Naive thymus-derived CD8-positive, alpha-beta T cell (primary cell): ENCODE results near the gene APOB. TPM values are rescaled to one million over a fixed set of nuclear protein-coding genes. Genes with fewer than 3 reads are reported as not detected.

Experiments used
- ATAC-seq, 2 donors: fragments of 150-1000 bp; cut with Tn5 transposase in 1 of 2; sonication (Bioruptor Pico), chemical (Tn5 transposase) in 1 of 2; 1 replicate in 1 of 2; 2 replicates in 1 of 2; pipeline ENCODE4 v1.10.0; 2021; ENCODE audit warnings: mild to moderate bottlenecking in 2 of 2, moderate library complexity in 2 of 2
- POLR2A ChIA-PET: fragments of 350-600 bp; sonication (Branson Sonifier 250); formaldehyde crosslinking; loops from one replicate; lab custom pipeline; 2021; ENCODE audit warnings: antibody characterized with exemption; lab: Charles Lee
- DNase-seq, 10 donors: peaks; one replicate each; pipeline versions ENCODE4 v3.0.0 to v3.0.0-alpha.2; 2020 to 2022
- H3K27ac Mint-ChIP-seq, 10 donors: one replicate each; pipeline ENCODE4 v1.8.0; 2020 to 2022; ENCODE audit warnings: mild to moderate bottlenecking in 10 of 10, mixed read lengths in 10 of 10, moderate library complexity in 4 of 10, inconsistent platforms in 1 of 10
- H3K27me3 Mint-ChIP-seq, 5 donors: one replicate each; pipeline ENCODE4 v1.8.0; 2021 to 2022; ENCODE audit warnings: mixed read lengths in 5 of 5
- H3K36me3 Mint-ChIP-seq, 3 donors: one replicate each; pipeline ENCODE4 v1.8.0; 2020 to 2022; ENCODE audit warnings: mixed read lengths in 3 of 3, mild to moderate bottlenecking in 2 of 3, inconsistent platforms in 1 of 3
- H3K4me1 Mint-ChIP-seq, 4 donors: one replicate each; pipeline ENCODE4 v1.8.0; 2021 to 2022; ENCODE audit warnings: mixed read lengths in 4 of 4
- H3K4me3 Mint-ChIP-seq, 10 donors: one replicate each; pipeline ENCODE4 v1.8.0; 2020 to 2022; ENCODE audit warnings: mild to moderate bottlenecking in 10 of 10, mixed read lengths in 10 of 10, moderate library complexity in 6 of 10, inconsistent platforms in 1 of 10
- H3K9me3 Mint-ChIP-seq, 9 donors: one replicate each; pipeline ENCODE4 v1.8.0; 2020 to 2022; ENCODE audit warnings: mixed read lengths in 9 of 9, mild to moderate bottlenecking in 3 of 9, inconsistent platforms in 1 of 9, moderate library complexity in 1 of 9
- polyA plus RNA-seq, 3 donors: library from polyadenylated mRNA; unstranded; fragments of 300-500 nt; fragmentation: Illumina TruSeq; gene quantifications; one replicate each; pipeline ENCODE4 v1.2.3, GENCODE V29; 2021
- total RNA-seq, 8 experiments: library from RNA in 2 of 8; stranded (reverse) in 2 of 8; gene quantifications; one replicate each; pipeline ENCODE4 v1.2.3 and lab custom pipeline; 2021 to 2026

APOB gene
- total and polyA plus RNA-seq, 5 experiments from 2014 or later, result not detected

DNA sequence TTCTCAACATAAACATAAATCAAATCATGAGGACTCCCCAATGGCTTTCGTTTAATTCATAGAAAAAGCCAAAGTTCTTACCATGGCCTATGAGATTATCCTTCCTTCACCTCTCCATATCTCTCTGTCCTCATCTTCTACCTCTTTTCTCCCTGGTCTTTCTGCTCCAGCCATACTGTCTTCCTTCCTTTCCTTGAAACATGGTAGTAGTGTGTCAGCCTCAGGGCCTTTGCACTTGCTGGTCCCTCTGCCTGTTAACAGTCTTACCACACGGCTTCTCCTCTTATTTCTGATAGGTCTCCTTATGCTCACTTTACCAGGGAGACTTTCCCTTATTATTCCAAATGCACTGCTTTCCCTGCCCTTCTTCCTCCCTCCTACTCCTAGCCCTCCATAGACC is 25.6 kb downstream of the APOB start:
- POLR2A ChIA-PET, result no interaction called here
- Mint-ChIP-seq H3K4me3 (no peak overlapping the region), H3K27ac (no peak overlapping the region), H3K27me3 (peaks cover 8 to 19% (median 11%) of the 10 kb centered on the region in 5 donors), H3K4me1 (no peaks in the 10 kb centered on the region), H3K9me3 (peaks cover 0 to 7% (median 0%) of the 10 kb centered on the region in 9 donors), H3K36me3 (no peaks in the 10 kb centered on the region)
- DNase-seq, result no peak
- no peak for ATAC-seq

DNA sequence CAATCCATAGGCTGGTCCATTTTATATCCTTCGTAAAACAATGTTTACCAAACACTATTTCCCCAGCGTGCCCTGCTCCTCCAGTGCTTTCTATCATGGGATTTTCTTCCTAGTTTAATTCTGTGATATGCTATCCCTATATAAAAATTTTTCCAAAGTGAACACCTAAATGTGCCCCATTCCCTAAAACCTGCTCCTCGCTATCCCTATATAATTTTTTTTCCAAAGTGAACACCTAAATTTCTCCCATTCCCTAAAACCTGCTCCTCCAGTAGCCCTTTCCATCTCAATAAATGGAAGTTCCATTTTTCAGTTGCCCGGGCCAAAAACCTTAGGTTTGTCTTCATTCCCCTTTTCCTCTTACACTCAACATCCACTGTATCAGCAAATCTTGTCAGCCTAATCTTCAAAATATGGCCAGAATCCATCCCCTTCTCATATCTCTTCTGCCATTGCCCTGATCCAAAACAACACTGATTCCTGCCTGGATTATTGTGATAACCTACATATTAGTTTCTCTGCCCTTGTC is 26.1 kb downstream of the APOB start:
- ATAC-seq (no peak), DNase-seq (no peak)
- POLR2A ChIA-PET, result no interaction called here
- H3K27ac Mint-ChIP-seq, result no peak overlapping the region
- peaks cover 0 to 7% (median 0%) of the 10 kb centered on the region in 9 donors for H3K9me3 Mint-ChIP-seq
- no peak overlapping the region for H3K4me3 Mint-ChIP-seq
- H3K36me3 Mint-ChIP-seq, result no peaks in the 10 kb centered on the region
- peaks cover 9 to 19% (median 11%) of the 10 kb centered on the region in 5 donors for H3K27me3 Mint-ChIP-seq
- no peaks in the 10 kb centered on the region for H3K4me1 Mint-ChIP-seq

DNA sequence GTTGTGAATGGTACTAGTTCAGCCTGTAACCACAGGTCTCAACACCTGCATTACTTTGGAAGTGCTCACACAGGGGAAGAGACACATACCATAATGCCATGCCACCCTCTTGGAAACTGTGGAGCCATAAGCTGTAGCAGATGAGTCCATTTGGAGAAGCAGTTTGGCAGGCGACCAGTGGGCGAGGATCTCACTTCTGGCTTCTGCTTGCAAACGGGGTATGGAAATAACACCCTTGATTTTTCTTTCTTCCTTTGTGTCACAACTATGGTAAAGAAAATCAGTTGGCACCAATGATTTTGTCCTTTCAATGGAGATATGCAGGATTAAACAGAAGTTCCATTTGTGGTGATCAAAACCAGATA is 28.6 kb downstream of the APOB start:
- Mint-ChIP-seq H3K4me1 (no peaks in the 10 kb centered on the region), H3K27ac (no peak overlapping the region), H3K36me3 (no peaks in the 10 kb centered on the region), H3K4me3 (no peak overlapping the region), H3K27me3 (peaks cover 11 to 19% (median 15%) of the 10 kb centered on the region in 5 donors), H3K9me3 (peaks cover 0 to 7% (median 0%) of the 10 kb centered on the region in 9 donors)
- ATAC-seq (no peak), DNase-seq (no peak)
- POLR2A ChIA-PET, result no interaction called here

DNA sequence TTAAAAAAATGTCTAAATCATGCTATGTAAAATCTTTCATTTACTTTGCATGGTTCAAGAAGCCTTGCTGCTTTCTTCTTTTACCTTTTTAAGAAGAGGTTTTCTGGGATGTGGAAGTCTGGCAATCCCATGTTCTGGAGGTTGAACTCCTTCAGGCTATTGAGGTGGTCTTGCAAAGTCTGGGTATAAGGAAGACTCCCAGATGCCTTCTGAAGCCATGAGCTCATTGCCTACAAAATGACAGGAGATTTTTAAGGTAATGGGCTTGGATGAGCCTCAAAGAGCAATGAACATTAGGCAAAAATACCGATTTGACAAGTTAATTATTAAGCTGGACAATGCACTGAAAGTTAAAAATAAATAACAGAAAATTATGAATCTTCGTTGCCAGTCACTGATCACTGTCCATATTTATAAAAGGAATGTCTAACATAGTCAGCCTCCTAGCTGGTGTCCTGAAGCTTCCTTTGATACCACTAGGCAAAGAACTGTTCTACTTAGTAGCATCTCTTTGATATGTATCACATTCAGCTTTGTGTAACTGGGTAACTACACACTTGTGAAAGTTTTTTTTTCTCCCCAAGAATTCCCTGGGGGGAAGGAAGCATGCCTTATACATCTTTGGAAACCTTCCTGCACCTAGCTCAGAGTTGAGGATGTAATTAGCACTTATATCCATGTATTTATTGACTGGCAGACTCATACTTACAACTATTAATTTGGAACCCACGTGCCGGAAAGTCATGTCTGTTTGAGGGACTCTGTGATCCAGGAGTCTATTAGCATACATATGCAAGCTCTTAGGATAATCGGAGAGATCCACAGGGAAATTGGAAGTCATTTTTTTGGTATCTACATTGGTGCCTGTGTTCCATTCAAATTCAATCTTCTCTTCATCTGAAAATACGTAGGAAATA is 29.3 kb downstream of the APOB start:
- no peaks in the 10 kb centered on the region for H3K4me1 Mint-ChIP-seq
- no peaks in the 10 kb centered on the region for H3K36me3 Mint-ChIP-seq
- no peak overlapping the region for H3K4me3 Mint-ChIP-seq
- ATAC-seq (no peak), DNase-seq (no peak)
- no peak overlapping the region for H3K27ac Mint-ChIP-seq
- H3K9me3 Mint-ChIP-seq, result peaks cover 0 to 7% (median 0%) of the 10 kb centered on the region in 9 donors
- POLR2A ChIA-PET, result no interaction called here
- peaks cover 11 to 19% (median 15%) of the 10 kb centered on the region in 5 donors for H3K27me3 Mint-ChIP-seq

DNA sequence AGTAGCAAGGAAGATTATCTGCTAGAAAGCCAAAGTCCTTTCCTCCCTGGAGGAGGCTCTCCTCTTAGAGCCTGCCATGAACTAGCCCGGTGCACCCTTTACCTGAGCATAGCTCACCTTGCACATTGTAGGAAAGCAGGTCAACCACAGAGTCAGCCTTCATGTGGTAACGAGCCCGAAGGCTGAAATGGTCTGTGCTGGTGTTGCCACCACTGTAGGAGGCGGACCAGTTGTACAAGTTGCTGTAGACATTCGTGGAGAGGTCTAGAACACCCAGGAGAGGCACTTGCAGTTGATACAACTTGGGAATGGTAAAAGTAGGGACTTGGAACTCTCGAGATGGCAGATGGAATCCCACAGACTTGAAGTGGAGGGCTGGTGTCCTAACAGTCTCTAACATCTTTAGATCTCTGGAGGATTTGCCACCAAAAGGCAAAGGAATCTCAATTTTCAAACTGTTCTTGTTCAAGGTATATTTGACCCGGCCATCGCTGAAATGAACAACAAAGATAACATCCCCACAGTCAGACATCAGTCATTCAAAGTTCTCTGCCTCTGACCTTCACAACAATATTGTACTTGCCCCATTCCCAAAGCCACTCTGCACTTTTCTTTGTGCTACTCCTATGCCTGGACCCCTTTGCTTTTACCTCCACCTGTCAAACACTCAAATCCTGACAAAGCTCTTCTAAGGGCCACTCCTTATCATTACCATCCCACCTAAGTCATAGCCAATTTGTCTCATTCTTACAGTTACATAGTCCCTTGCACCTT is 30.6 kb downstream of the APOB start:
- H3K9me3 Mint-ChIP-seq, result peaks cover 0 to 3% (median 0%) of the 10 kb centered on the region in 9 donors
- POLR2A ChIA-PET, result no interaction called here
- H3K4me3 Mint-ChIP-seq, result no peak overlapping the region
- H3K36me3 Mint-ChIP-seq, result no peaks in the 10 kb centered on the region
- no peak overlapping the region for H3K27ac Mint-ChIP-seq
- H3K4me1 Mint-ChIP-seq, result no peaks in the 10 kb centered on the region
- no peak for ATAC-seq
- DNase-seq, result no peak
- peaks cover 7 to 18% (median 12%) of the 10 kb centered on the region in 5 donors for H3K27me3 Mint-ChIP-seq

DNA sequence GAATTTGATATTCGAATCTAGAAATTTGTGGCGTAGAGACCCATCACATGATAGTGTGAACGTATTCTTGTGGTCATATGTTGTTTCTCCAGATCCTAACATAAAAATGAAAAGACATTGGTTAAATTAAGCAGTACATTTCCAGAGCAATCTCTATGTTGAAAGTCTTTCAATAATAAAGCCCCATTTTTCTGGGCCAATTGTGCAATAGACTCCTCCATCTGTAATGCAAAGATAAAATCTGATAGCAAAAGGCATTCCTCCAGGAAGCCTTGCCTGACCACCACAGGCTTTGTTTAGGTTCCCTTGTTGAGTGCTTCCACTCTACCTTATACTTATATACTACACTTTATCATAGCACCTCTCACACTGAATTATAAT is 31.3 kb downstream of the APOB start:
- Mint-ChIP-seq H3K9me3 (peaks cover 0 to 2% (median 0%) of the 10 kb centered on the region in 9 donors), H3K27ac (no peak overlapping the region), H3K27me3 (peaks cover 3 to 18% (median 7%) of the 10 kb centered on the region in 5 donors), H3K36me3 (no peaks in the 10 kb centered on the region), H3K4me1 (no peaks in the 10 kb centered on the region), H3K4me3 (no peak overlapping the region)
- ATAC-seq (no peak), DNase-seq (no peak)
- POLR2A ChIA-PET, result no interaction called here

DNA sequence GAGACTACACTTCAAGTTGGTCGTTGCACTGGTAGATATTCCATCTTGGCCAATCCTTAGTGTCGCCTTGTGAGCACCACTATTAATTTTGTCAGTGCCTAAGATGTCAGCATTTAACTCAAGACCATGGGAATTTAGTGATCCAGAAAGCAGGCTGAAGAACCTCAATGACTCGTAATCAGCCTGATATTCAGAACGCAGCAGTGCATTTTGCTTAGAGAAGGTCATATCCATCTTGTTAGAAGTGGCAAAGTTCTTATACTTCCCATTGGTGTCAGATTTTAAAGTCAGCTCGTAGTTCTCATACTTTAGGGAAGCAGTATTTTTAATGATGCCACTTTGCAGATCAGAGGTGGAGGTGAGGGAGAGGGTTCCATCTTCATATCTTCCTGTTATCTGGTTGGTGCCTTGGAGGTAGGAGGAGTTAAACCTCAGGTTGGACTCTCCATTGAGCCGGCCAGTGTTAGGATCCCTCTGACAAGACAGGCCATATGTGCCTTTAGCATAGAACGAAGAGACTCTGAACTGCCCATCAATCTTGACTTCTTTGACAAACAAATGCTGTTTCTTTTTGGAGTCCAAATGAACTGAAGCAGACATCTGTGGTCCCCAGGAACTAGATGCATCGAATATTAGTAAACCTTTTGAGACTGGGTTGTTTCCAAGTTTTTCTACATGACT is 31.9 kb downstream of the APOB start:
- DNase-seq (no peak), ATAC-seq (no peak)
- H3K36me3 Mint-ChIP-seq, result no peaks in the 10 kb centered on the region
- no peak overlapping the region for H3K27ac Mint-ChIP-seq
- H3K4me3 Mint-ChIP-seq, result no peak overlapping the region
- no peaks in the 10 kb centered on the region for H3K4me1 Mint-ChIP-seq
- peaks cover under 1 to 15% (median 7%) of the 10 kb centered on the region in 5 donors for H3K27me3 Mint-ChIP-seq
- H3K9me3 Mint-ChIP-seq, result peaks cover 0 to 2% (median 0%) of the 10 kb centered on the region in 9 donors
- POLR2A ChIA-PET, result no interaction called here

DNA sequence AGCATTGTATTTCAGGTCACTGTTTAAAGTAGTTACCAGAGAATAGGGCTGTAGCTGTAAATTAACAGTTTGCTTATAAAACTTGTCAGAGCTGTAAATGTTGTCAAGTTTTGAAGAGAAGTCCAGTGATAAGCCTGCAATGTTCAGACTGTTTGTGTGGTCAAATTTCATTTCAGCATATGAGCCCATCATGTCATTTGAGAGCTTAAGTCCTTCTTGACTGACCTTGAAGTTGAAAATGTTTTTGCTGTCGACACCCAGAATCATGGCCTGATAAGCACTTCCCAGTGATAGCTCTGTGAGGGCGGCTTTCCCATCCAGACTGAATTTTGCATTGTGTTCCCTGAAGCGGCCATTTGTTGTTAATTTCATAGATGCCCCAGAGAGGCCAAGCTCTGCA is 32.4 kb downstream of the APOB start:
- H3K27me3 Mint-ChIP-seq, result peaks cover 4 to 15% (median 7%) of the 10 kb centered on the region in 5 donors
- H3K36me3 Mint-ChIP-seq, result no peaks in the 10 kb centered on the region
- H3K4me1 Mint-ChIP-seq, result no peaks in the 10 kb centered on the region
- no peak overlapping the region for H3K4me3 Mint-ChIP-seq
- H3K9me3 Mint-ChIP-seq, result peaks cover 0 to 2% (median 0%) of the 10 kb centered on the region in 9 donors
- H3K27ac Mint-ChIP-seq, result no peak overlapping the region
- no peak for ATAC-seq
- POLR2A ChIA-PET, result no interaction called here
- no peak for DNase-seq

DNA sequence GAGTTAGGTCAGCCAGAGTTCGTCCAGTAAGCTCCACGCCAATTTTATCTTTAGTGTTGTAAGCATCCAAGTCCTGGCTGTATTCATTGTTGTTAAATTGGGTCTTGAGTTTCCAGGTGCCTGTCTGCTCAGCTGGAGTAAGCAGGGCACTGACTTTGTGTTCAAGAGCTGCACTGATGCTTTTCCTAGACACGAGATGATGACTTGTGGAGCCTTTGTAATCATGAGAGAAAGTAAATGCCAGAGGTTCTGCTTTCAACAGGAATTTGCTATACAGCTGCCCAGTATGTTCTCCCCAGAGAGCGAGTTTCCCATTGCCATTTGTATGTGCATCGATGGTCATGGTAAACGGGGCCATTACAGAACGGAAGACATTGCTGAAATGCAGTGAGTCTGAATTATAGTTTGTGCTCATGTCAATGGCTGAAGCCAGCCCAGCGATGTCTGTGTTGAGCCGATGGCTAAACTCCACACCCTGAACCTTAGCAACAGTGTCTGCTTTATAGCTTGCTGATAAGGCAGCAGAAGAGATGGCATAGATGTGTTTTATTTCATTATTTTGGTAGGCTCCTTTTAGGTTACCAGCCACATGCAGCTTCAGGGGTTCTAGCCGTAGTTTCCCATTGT is 32.9 kb downstream of the APOB start:
- H3K36me3 Mint-ChIP-seq, result no peaks in the 10 kb centered on the region
- DNase-seq (no peak), ATAC-seq (no peak)
- no peaks in the 10 kb centered on the region for H3K4me1 Mint-ChIP-seq
- peaks cover 0 to 2% (median 0%) of the 10 kb centered on the region in 9 donors for H3K9me3 Mint-ChIP-seq
- H3K4me3 Mint-ChIP-seq, result no peak overlapping the region
- peaks cover 4 to 15% (median 7%) of the 10 kb centered on the region in 5 donors for H3K27me3 Mint-ChIP-seq
- H3K27ac Mint-ChIP-seq, result no peak overlapping the region
- POLR2A ChIA-PET, result no interaction called here

DNA sequence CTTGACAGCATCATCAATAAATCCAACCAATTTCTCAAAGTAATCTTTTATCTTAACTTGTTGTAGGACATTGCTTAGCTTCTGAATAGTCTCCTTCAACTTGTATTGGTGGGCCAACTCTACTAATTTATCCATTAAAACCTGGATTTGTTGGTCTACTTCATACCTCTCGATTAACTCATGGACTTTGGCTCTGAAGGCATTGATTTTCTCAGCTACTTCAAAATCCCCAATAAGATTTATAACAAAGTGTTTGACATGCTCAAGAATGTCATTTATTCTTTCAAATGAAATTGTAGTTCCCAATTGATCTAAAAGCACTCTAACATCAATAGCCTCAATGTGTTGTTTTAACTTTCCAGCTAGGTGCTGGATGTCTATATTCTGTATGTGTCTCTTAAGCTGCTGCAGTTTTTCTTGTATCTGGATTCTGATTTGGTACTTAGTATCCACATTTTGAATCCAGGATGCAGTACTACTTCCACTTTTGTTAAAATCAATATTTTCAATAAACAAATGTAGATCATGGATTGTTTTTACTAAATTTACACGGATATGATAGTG is 34.1 kb downstream of the APOB start:
- no peak overlapping the region for H3K4me3 Mint-ChIP-seq
- no peaks in the 10 kb centered on the region for H3K4me1 Mint-ChIP-seq
- POLR2A ChIA-PET, result no interaction called here

DNA sequence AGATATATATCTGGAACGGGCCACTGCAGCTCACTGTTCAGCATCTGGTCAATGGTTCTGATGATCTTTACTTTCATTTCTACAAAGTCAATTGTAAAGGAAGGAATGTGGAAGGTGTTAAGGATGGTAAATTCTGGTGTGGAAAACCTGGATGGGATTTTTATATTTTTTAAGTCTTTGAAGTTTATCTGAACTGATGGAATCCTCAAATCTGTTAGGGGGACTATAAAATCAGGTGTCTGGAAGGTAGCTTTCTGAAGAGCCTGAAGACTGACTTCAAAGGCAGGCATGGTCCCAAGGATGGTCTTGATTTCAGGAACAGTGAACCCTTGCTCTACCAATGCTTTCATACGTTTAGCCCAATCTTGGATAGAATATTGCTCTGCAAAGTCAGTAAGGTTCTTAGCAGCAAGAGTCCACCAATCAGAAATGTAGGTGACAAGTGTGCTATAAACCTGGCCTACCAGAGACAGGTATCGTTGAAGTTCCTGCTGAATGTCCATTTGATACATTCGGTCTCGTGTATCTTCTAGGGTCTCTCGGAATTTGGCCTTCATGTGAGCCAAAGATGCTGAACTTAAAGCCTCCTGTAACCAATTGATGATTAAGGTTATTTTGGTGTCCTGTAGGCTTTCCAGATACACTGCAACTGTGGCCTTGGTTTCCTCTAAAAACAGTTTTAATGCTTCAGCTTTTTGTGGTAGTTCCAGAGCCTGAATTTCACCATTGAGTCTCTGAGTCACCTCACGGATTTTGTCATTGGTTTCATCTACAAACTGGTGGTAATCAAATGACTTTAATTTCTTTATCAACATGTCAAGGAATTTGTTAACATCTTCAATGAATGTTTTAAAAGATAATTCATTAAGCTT is 34.8 kb downstream of the APOB start:
- Mint-ChIP-seq H3K4me3 (no peak overlapping the region), H3K27ac (no peak overlapping the region), H3K9me3 (peaks cover 0 to 2% (median 0%) of the 10 kb centered on the region in 9 donors), H3K27me3 (peaks cover 5 to 23% (median 8%) of the 10 kb centered on the region in 5 donors), H3K36me3 (no peaks in the 10 kb centered on the region), H3K4me1 (no peaks in the 10 kb centered on the region)
- POLR2A ChIA-PET, result no interaction called here
- DNase-seq (no peak), ATAC-seq (no peak)

More for the DNA sequence above, 34.1 kb downstream of the APOB start:
- Mint-ChIP-seq H3K27ac (no peak overlapping the region), H3K27me3 (peaks cover 5 to 23% (median 8%) of the 10 kb centered on the region in 5 donors), H3K36me3 (no peaks in the 10 kb centered on the region), H3K9me3 (peaks cover 0 to 2% (median 0%) of the 10 kb centered on the region in 9 donors)
- no peak for DNase-seq
- no peak for ATAC-seq
